ENCODE results near the gene GRAMD1B.
"Not testable (repeated sequence)": the region's sequence is repeated elsewhere in the genome, so short reads cannot be mapped to it uniquely, and the experiment has no call there.

Gene GRAMD1B

GRCh38 chr11:123448823-123449222, 18.8 kb downstream of the GRAMD1B start:
- Histone ChIP-seq H3K4me3 (ENCODE audit: low read length) (no peak overlapping the region), H3K36me3 (ENCODE audit: control insufficient read depth, insufficient read depth, low read length) (no peaks in the 10 kb centered on the region), H3K27me3 (ENCODE audit: control insufficient read depth, insufficient read depth, low read length) (no peaks in the 10 kb centered on the region), H3K27ac (ENCODE audit: low read length) (no peak overlapping the region), H3K9me3 (ENCODE audit: control insufficient read depth, insufficient read depth, low read length) (no peaks in the 10 kb centered on the region), H3K4me1 (ENCODE audit: control insufficient read depth, insufficient read depth, low read length) (peaks cover under 1% of the 10 kb centered on the region; the same call in 1 of the 2 replicates)
- DNase-seq (ENCODE audit: low read depth, low spot score) = no peak
- WGBS (ENCODE audit: insufficient coverage, insufficient read length) = no CpG with 5 or more reads among the region's 8 CpGs

GRCh38 chr11:123449436-123449835, 19.4 kb downstream of the GRAMD1B start:
- no peaks in the 10 kb centered on the region for H3K9me3 ChIP-seq (ENCODE audit: control insufficient read depth, insufficient read depth, low read length)
- no peak overlapping the region for H3K27ac ChIP-seq (ENCODE audit: low read length)
- no peak for DNase-seq (ENCODE audit: low read depth, low spot score)
- H3K36me3 ChIP-seq (ENCODE audit: control insufficient read depth, insufficient read depth, low read length) = no peaks in the 10 kb centered on the region
- no peak overlapping the region for H3K4me3 ChIP-seq (ENCODE audit: low read length)
- H3K27me3 ChIP-seq (ENCODE audit: control insufficient read depth, insufficient read depth, low read length) = no peaks in the 10 kb centered on the region
- peaks cover 1% of the 10 kb centered on the region; the same call in 1 of the 2 replicates for H3K4me1 ChIP-seq (ENCODE audit: control insufficient read depth, insufficient read depth, low read length)

- no peak overlapping the region for H3K27ac ChIP-seq (ENCODE audit: low read length)
- no peak for DNase-seq (ENCODE audit: low read depth, low spot score)
- no CpG with 5 or more reads among the region's 3 CpGs for WGBS (ENCODE audit: insufficient coverage, insufficient read length)
- no peaks in the 10 kb centered on the region for H3K36me3 ChIP-seq (ENCODE audit: control insufficient read depth, insufficient read depth, low read length)
- no peaks in the 10 kb centered on the region for H3K27me3 ChIP-seq (ENCODE audit: control insufficient read depth, insufficient read depth, low read length)
- no peaks in the 10 kb centered on the region for H3K9me3 ChIP-seq (ENCODE audit: control insufficient read depth, insufficient read depth, low read length)
- no peak overlapping the region for H3K4me3 ChIP-seq (ENCODE audit: low read length)
- H3K4me1 ChIP-seq (ENCODE audit: control insufficient read depth, insufficient read depth, low read length) = peaks cover 1% of the 10 kb centered on the region; the same call in 1 of the 2 replicates
These were observed 20.6 kb downstream of the GRAMD1B start for GRCh38 chr11:123450623-123451022.

GRCh38 chr11:123451183-123451781, 21.2 kb downstream of the GRAMD1B start:
- peaks cover 1% of the 10 kb centered on the region; the same call in 1 of the 2 replicates for H3K4me1 ChIP-seq (ENCODE audit: control insufficient read depth, insufficient read depth, low read length)
- no peaks in the 10 kb centered on the region for H3K27me3 ChIP-seq (ENCODE audit: control insufficient read depth, insufficient read depth, low read length)
- H3K4me3 ChIP-seq (ENCODE audit: low read length) = no peak overlapping the region
- H3K27ac ChIP-seq (ENCODE audit: low read length) = no peak overlapping the region
- H3K9me3 ChIP-seq (ENCODE audit: control insufficient read depth, insufficient read depth, low read length) = no peaks in the 10 kb centered on the region
- WGBS (ENCODE audit: insufficient coverage, insufficient read length) = no CpG with 5 or more reads among the region's 5 CpGs
- no peak for DNase-seq (ENCODE audit: low read depth, low spot score)
- no peaks in the 10 kb centered on the region for H3K36me3 ChIP-seq (ENCODE audit: control insufficient read depth, insufficient read depth, low read length)

- Histone ChIP-seq H3K9me3 (ENCODE audit: control insufficient read depth, insufficient read depth, low read length) (no peaks in the 10 kb centered on the region), H3K27me3 (ENCODE audit: control insufficient read depth, insufficient read depth, low read length) (no peaks in the 10 kb centered on the region), H3K4me1 (ENCODE audit: control insufficient read depth, insufficient read depth, low read length) (peaks cover 1% of the 10 kb centered on the region; the same call in 1 of the 2 replicates), H3K27ac (ENCODE audit: low read length) (no peak overlapping the region), H3K4me3 (ENCODE audit: low read length) (no peak overlapping the region), H3K36me3 (ENCODE audit: control insufficient read depth, insufficient read depth, low read length) (no peaks in the 10 kb centered on the region)
- no peak for DNase-seq (ENCODE audit: low read depth, low spot score)
- WGBS (ENCODE audit: insufficient coverage, insufficient read length) = no CpG with 5 or more reads among the region's 1 CpG
These were observed 22.7 kb downstream of the GRAMD1B start for GRCh38 chr11:123452794-123453193.

GRCh38 chr11:123454060-123454651, 24.1 kb downstream of the GRAMD1B start:
- H3K36me3 ChIP-seq (ENCODE audit: control insufficient read depth, insufficient read depth, low read length) = no peaks in the 10 kb centered on the region
- no peaks in the 10 kb centered on the region for H3K9me3 ChIP-seq (ENCODE audit: control insufficient read depth, insufficient read depth, low read length)
- no peak for DNase-seq (ENCODE audit: low read depth, low spot score)
- WGBS (ENCODE audit: insufficient coverage, insufficient read length) = no CpG with 5 or more reads among the region's 7 CpGs
- H3K4me3 ChIP-seq (ENCODE audit: low read length) = no peak overlapping the region
- peaks cover 1% of the 10 kb centered on the region; the same call in 1 of the 2 replicates for H3K4me1 ChIP-seq (ENCODE audit: control insufficient read depth, insufficient read depth, low read length)
- no peak overlapping the region for H3K27ac ChIP-seq (ENCODE audit: low read length)
- H3K27me3 ChIP-seq (ENCODE audit: control insufficient read depth, insufficient read depth, low read length) = no peaks in the 10 kb centered on the region

- no peak for DNase-seq (ENCODE audit: low read depth, low spot score)
- H3K4me3 ChIP-seq (ENCODE audit: low read length) = no peak overlapping the region
- no peaks in the 10 kb centered on the region for H3K27me3 ChIP-seq (ENCODE audit: control insufficient read depth, insufficient read depth, low read length)
- peaks cover 1% of the 10 kb centered on the region; the same call in 1 of the 2 replicates for H3K4me1 ChIP-seq (ENCODE audit: control insufficient read depth, insufficient read depth, low read length)
- H3K9me3 ChIP-seq (ENCODE audit: control insufficient read depth, insufficient read depth, low read length) = no peaks in the 10 kb centered on the region
- H3K27ac ChIP-seq (ENCODE audit: low read length) = no peak overlapping the region
- no peaks in the 10 kb centered on the region for H3K36me3 ChIP-seq (ENCODE audit: control insufficient read depth, insufficient read depth, low read length)
These were observed 24.7 kb downstream of the GRAMD1B start for GRCh38 chr11:123454796-123455195.

GRCh38 chr11:123456448-123456847, 26.4 kb downstream of the GRAMD1B start:
- not testable (repeated sequence) for H3K9me3 ChIP-seq (ENCODE audit: control insufficient read depth, insufficient read depth, low read length); H3K27me3 ChIP-seq (ENCODE audit: control insufficient read depth, insufficient read depth, low read length); H3K4me1 ChIP-seq (ENCODE audit: control insufficient read depth, insufficient read depth, low read length); H3K27ac ChIP-seq (ENCODE audit: low read length); DNase-seq (ENCODE audit: low read depth, low spot score); H3K4me3 ChIP-seq (ENCODE audit: low read length); H3K36me3 ChIP-seq (ENCODE audit: control insufficient read depth, insufficient read depth, low read length)
- WGBS (ENCODE audit: insufficient coverage, insufficient read length) = no CpG with 5 or more reads among the region's 5 CpGs

GRCh38 chr11:123457187-123457770, 27.2 kb downstream of the GRAMD1B start:
- no peak overlapping the region for H3K27ac ChIP-seq (ENCODE audit: low read length)

GRCh38 chr11:123458501-123458900, 28.4 kb downstream of the GRAMD1B start:
- no peak overlapping the region for H3K27ac ChIP-seq (ENCODE audit: low read length)
- WGBS (ENCODE audit: insufficient coverage, insufficient read length) = no CpG with 5 or more reads among the region's 2 CpGs

More at GRCh38 chr11:123457187-123457770, 27.2 kb downstream of the GRAMD1B start:
- Histone ChIP-seq H3K36me3 (ENCODE audit: control insufficient read depth, insufficient read depth, low read length) (no peaks in the 10 kb centered on the region), H3K4me1 (ENCODE audit: control insufficient read depth, insufficient read depth, low read length) (peaks cover 1% of the 10 kb centered on the region; the same call in 1 of the 2 replicates), H3K4me3 (ENCODE audit: low read length) (no peak overlapping the region), H3K27me3 (ENCODE audit: control insufficient read depth, insufficient read depth, low read length) (no peaks in the 10 kb centered on the region), H3K9me3 (ENCODE audit: control insufficient read depth, insufficient read depth, low read length) (no peaks in the 10 kb centered on the region)
- no peak for DNase-seq (ENCODE audit: low read depth, low spot score)
- WGBS (ENCODE audit: insufficient coverage, insufficient read length) = no CpG with 5 or more reads among the region's 8 CpGs

More at GRCh38 chr11:123458501-123458900, 28.4 kb downstream of the GRAMD1B start:
- peaks cover 1% of the 10 kb centered on the region; the same call in 1 of the 2 replicates for H3K4me1 ChIP-seq (ENCODE audit: control insufficient read depth, insufficient read depth, low read length)
- DNase-seq (ENCODE audit: low read depth, low spot score) = no peak
- H3K4me3 ChIP-seq (ENCODE audit: low read length) = no peak overlapping the region
- no peaks in the 10 kb centered on the region for H3K36me3 ChIP-seq (ENCODE audit: control insufficient read depth, insufficient read depth, low read length)
- no peaks in the 10 kb centered on the region for H3K9me3 ChIP-seq (ENCODE audit: control insufficient read depth, insufficient read depth, low read length)
- H3K27me3 ChIP-seq (ENCODE audit: control insufficient read depth, insufficient read depth, low read length) = no peaks in the 10 kb centered on the region
